KMS-11 (cell line): Measurements from ENCODE around the gene PRDM2.

Experiments used
- H2AFZ ChIP-seq: fragments of 200-600 bp; sonication (generic); 2 replicates; pipeline ENCODE4 v1.6.1; 2016; ENCODE audit warnings: antibody characterized with exemption, mixed run types, low read depth
- H3K27ac ChIP-seq: fragments of 200-600 bp; sonication (generic); 2 replicates; pipeline ENCODE4 v1.6.1; 2016; ENCODE audit warnings: mild to moderate bottlenecking, mixed run types
- H3K27me3 ChIP-seq: fragments of 200-600 bp; sonication (generic); 2 replicates; pipeline ENCODE4 v1.6.1; 2017; ENCODE audit warnings: mild to moderate bottlenecking, low read depth, mixed run types, moderate library complexity; ENCODE audit not compliant: insufficient read depth
- H3K36me3 ChIP-seq: fragments of 200-600 bp; sonication (generic); 2 replicates; pipeline ENCODE4 v1.6.1; 2017; ENCODE audit warnings: mild to moderate bottlenecking, mixed run types; ENCODE audit not compliant: insufficient read depth
- H3K4me1 ChIP-seq: fragments of 200-600 bp; sonication (generic); 2 replicates; pipeline ENCODE4 v1.6.1; 2016; ENCODE audit warnings: mild to moderate bottlenecking, low read depth, mixed run types; ENCODE audit not compliant: poor library complexity, severe bottlenecking
- H3K4me2 ChIP-seq: fragments of 200-600 bp; sonication (generic); 2 replicates; pipeline ENCODE4 v1.7.0; 2016; ENCODE audit warnings: mild to moderate bottlenecking, mixed run types
- H3K4me3 ChIP-seq: fragments of 200-600 bp; sonication (generic); IDR thresholded peaks from 2 replicates; pipeline ENCODE4 v1.6.1; 2017; ENCODE audit warnings: low read depth, low read length, mixed read lengths; ENCODE audit not compliant: insufficient read depth
- H3K79me2 ChIP-seq: fragments of 200-600 bp; sonication (generic); 2 replicates; pipeline ENCODE4 v1.6.1; 2016; ENCODE audit warnings: low read depth, mixed run types; ENCODE audit not compliant: insufficient read depth
- H3K9ac ChIP-seq: fragments of 200-600 bp; sonication (generic); 2 replicates; pipeline ENCODE4 v1.6.1; 2016; ENCODE audit warnings: mild to moderate bottlenecking, mixed run types
- H4K20me1 ChIP-seq: fragments of 200-600 bp; sonication (generic); 2 replicates; pipeline ENCODE4 v1.6.1; 2016; ENCODE audit warnings: mild to moderate bottlenecking, mixed run types; ENCODE audit not compliant: insufficient read depth
- CTCF ChIP-seq: fragments of 200-600 bp; sonication (generic); conservative IDR thresholded peaks from 2 replicates; pipeline ENCODE4 v1.6.1; 2017; ENCODE audit warnings: low read depth, mild to moderate bottlenecking, antibody characterized with exemption, low read length, moderate library complexity, mixed read lengths

PRDM2 gene

GRCh38 chr1:13730751-13731482 lies 30.9 kb downstream of the PRDM2 start:
- no peak for TF ChIP-seq CTCF
- Histone ChIP-seq H4K20me1 (no peaks in the 10 kb centered on the region), H3K4me2 (peak overlapping the region; percentile 89), H3K4me1 (peaks cover 47% of the 10 kb centered on the region), H3K9ac (peak overlapping the region; percentile 61), H3K36me3 (no peaks in the 10 kb centered on the region), H3K79me2 (peaks cover 13% of the 10 kb centered on the region; the same call in 1 of the 2 replicates), H3K4me3 (peak overlapping the region; percentile 62), H3K27me3 (no peaks in the 10 kb centered on the region), H3K27ac (peak overlapping the region; percentile 95), H2AFZ (peak overlapping the region; percentile 20; the same call in 1 of the 2 replicates)

GRCh38 chr1:13731897-13732296 lies 31.9 kb downstream of the PRDM2 start:
- Histone ChIP-seq H3K36me3 (no peaks in the 10 kb centered on the region), H3K27me3 (no peaks in the 10 kb centered on the region), H3K4me1 (peaks cover 50% of the 10 kb centered on the region), H3K9ac (no peak overlapping the region), H2AFZ (no peak overlapping the region), H4K20me1 (no peaks in the 10 kb centered on the region), H3K4me3 (peak overlapping the region; percentile 24), H3K4me2 (peak overlapping the region; percentile 89), H3K27ac (peak overlapping the region; percentile 95), H3K79me2 (peaks cover 13% of the 10 kb centered on the region; the same call in 1 of the 2 replicates)
- no peak for TF ChIP-seq CTCF

GRCh38 chr1:13732971-13733667 lies 33.1 kb downstream of the PRDM2 start:
- Histone ChIP-seq H3K4me1 (peaks cover 62% of the 10 kb centered on the region), H3K27ac (no peak overlapping the region), H3K4me2 (no peak overlapping the region), H3K79me2 (peaks cover 5% of the 10 kb centered on the region; the same call in 1 of the 2 replicates), H4K20me1 (no peaks in the 10 kb centered on the region), H2AFZ (no peak overlapping the region), H3K27me3 (no peaks in the 10 kb centered on the region), H3K9ac (no peak overlapping the region), H3K4me3 (no peak overlapping the region), H3K36me3 (no peaks in the 10 kb centered on the region)
- no peak for TF ChIP-seq CTCF

GRCh38 chr1:13733711-13734110 lies 33.7 kb downstream of the PRDM2 start:
- Histone ChIP-seq H3K27ac (no peak overlapping the region), H3K27me3 (no peaks in the 10 kb centered on the region), H3K4me2 (no peak overlapping the region), H3K36me3 (no peaks in the 10 kb centered on the region), H3K9ac (no peak overlapping the region), H3K4me1 (peaks cover 64% of the 10 kb centered on the region), H3K79me2 (peaks cover 8% of the 10 kb centered on the region; the same call in 1 of the 2 replicates), H2AFZ (no peak overlapping the region), H3K4me3 (no peak overlapping the region), H4K20me1 (no peaks in the 10 kb centered on the region)
- TF ChIP-seq CTCF: no peak
